ENCODE measurements around the gene GRIA1.

The GRIA1 gene

DNA sequence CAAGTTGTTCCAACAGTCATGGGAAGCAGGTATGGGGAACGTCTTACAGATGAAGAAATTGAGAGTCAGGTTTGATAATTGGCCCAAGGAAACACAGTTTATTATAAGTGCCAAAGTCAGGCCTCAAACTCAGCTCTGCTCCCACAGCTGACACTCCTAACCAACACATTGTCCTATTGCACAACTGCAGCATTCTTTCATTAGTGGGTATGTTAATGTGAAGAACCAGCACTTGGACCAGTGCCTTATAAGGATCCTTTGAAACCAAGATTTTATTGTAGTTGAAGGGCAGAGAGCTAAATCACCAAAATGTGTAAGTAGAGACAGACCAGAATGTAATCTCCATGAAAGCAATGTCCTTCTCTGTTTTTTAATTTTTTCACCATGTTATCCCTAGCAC, 56.1 kb downstream of the GRIA1 start:
- peak; percentile 80 for DNase-seq (ENCODE audit: low read depth, low spot score)

DNA sequence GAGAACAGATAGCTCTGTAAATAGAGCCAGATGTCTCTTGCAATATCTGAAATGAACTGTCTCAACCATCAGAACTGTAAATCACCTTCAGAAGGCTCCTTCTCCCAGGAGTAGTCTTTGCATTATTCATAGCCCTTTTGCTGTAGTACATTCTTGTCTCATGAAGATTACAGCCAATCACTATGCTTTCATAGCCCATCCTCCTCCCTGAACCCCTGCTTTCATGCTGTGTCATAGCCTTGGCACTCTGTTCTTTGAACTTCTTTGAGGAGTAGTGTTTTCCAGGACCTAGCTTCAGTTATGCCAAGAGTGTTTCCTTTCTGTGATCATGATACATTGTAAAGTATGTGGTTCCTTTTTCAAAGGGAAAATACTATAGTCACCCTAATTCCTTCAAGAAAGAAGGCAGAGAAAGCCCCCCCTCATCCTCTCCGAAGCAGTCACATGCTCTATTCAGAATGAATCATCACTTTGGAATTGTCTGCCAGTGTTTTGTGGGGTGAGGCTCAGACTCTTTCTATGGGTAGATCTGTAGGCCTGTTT, 61.1 kb downstream of the GRIA1 start:
- peak; percentile 94 for DNase-seq (ENCODE audit: low read depth, low spot score)

DNA sequence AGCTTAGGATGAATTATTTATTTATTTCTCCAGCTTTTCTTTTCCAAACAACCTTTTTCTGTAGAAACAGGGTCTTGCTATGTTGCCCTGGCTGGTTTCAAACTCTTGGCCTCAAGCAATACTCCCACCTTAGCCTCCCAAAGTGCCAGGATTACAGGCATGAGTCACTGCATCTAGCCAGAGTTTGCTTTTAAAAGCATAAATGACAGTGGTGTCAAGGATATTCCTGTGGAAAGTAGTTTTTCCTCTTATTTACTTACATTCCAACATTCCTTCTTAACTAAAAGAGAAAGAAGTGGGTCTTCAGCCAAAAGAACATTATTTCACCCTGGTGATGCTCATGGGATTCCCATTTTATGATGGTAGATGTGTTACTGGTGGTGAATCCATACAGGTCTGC, 62.4 kb downstream of the GRIA1 start:
- DNase-seq (ENCODE audit: low read depth, low spot score): peak; percentile 52

DNA sequence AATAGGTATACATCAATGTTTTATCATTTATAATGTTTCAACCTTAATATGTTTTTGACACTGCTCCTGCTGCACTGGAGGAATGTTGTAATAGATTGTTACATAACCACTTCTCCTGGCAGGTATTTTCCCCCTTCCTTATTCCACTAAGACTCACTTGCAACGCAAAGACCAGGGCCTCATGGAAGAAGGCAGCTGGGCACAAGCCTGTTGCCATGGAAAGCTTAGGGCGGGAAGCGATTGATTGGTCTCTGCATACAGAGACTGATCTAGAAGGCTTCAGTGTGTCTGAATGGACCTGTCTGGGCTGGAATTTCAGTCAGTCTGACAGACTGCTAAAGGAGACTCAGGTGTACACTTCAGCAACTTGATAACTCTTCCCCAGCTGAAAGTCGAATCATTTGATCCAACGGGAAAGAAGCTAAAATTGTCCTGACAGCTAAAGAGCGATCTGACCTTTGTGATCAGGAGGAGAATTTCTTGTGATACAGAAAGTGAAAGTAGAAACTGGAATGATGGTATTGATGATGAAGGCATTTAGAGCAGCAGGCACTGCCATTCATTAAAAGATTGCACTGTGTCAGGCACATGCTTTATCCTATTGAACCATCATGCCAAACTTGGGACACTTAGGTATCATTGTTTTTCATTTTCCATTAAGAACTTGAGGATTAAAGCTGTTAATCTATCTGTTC, 65.1 kb downstream of the GRIA1 start:
- DNase-seq (ENCODE audit: low read depth, low spot score): no peak

DNA sequence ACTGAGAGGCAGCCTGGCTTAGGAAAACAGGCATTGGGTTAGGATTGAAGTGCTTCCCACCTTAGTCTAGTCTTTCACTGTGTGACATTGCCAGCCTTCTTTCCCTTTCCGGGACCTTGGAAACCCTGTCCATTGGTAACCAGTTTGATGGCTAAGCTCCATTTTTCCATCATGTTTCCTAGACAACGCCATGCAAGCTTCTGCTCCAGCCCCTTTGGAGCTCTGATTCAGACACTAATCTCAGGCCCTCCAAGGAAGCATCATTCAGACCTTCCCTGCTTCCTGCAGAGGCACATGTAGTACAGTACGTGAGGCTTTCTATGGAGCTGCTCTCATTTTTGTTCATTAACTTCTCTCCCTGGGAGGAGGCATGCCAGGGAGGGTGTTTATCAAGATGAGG, 68.5 kb downstream of the GRIA1 start:
- no peak for DNase-seq (ENCODE audit: low read depth, low spot score)

DNA sequence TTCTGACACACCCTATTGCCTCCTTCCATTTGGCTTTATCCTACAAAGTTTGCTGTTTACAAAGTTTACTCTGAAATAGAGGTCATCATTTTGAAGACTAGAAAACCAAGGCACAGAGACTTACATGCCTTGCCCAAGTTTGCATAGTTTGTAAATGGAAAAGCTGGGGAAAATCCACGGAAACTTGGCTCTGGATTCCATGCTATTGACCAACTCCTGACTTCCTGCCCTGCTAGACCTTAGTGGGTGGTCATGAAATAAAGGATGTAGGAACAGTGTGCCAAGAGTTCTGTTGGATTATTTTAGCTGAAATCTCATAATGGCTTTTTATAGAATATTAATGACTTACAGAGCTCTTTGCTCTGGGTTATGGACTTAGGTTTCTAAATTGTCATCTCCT, 69.5 kb downstream of the GRIA1 start:
- DNase-seq (ENCODE audit: low read depth, low spot score): no peak

DNA sequence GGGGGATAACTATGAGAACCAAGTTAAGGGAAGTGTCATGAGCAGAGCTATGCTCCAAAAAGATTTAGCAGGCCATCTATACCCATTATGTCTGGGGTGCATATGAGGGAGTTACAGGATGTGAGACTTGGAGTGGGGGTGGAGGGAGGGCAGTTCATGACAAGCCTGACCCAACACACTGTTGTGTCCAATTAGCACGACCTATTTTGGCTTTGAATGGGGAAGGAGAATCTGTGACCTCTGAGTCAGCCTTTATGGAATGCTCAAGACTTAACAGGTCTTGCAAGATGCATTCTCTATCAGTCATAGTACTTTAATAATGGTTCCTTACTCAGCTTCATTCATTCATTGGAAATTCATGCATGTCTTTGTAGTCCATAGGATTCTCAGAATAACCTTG, 71.7 kb downstream of the GRIA1 start:
- peak; percentile 53 for DNase-seq (ENCODE audit: low read depth, low spot score)

DNA sequence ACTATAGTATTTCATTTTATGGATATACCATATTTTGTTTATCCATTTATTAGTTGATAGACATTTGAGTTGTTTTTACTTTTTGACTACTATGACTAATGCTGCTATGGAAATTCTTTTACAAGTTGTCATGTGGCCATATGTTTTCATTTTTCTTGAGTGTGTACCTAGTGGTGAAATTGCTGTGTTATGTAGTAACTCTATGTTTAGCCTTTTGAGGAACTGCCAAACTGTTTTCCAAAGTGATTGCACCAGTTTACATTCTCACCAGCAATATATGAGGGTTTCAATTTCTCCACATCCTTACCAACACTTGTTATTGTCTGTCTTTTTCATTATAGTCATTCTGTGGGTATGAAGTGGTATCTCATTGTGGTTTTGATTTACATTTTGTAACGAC, 75.4 kb downstream of the GRIA1 start:
- no peak for DNase-seq (ENCODE audit: low read depth, low spot score)

DNA sequence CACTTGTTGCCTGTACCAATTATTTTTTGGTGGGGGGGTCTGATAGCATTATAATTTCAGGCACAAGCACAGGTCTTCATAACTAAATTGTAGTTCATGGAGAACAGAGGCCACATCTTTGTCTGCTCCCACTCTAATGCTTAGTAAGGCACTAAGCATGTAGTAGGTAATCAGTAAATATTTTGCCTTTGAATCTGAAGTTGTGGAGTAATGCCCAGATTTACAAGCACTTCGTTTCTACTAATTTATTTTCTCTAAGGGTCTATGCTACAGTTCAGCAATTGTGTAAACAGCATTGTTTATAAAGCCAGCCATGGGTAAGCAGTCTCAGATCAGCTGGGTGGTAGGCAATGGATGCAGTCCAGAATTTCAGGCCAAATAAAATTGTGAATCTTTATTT, 78.6 kb downstream of the GRIA1 start:
- DNase-seq (ENCODE audit: low read depth, low spot score): peak; percentile 59

DNA sequence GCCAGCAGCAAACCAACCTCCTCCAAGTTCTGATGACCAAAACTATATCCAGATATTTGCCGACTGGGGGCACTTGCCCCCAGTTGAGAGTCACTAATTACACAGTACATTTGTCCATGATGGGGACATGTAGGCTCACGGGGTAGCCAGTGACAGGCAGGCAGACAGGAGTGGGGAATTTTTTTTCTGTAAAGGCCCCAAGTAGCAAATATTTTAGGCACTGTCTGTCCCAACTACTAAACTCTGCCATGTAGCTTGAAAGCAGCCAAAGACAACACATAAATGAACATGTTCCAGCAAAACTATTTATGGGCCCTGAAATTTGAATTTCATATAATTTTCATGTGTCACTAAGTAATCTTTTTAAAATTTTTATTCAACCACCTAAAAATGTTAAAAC, 80.7 kb downstream of the GRIA1 start:
- no peak for DNase-seq (ENCODE audit: low read depth, low spot score)

DNA sequence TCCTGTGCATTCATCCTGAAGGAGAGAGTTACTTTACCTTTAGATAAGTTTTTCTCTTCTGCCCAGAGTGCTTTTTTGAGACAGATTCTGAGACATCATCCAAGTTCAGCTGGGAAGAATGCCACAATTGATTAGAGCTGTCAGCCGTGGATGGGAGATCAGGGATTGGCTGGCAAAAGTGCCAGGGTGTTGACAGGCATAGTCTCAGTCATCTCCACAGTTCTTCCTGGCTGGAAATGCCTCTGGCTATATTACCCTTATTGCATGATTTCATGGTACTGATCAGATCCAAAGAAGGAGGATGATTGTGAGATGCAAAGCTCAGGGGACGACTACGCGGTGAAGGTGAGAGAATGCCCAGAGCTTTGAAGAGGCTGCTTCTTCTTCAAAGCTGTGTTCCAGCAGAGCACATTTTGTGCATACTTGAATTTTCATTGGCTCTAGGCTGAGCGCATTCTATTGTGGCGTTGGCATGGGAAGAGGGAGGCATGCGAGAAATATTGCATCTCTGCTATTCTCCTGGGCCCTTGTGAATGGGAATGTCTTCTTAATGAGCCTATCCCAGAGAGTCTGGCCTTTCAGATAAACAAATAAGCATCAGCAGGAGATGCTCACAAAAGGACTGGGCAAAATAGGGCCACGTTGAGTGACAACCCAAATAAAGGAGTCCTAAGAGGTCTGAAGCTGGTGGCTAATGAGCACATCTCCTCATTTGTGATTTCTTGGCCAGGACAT, 82.1 kb downstream of the GRIA1 start:
- peak; percentile 44 for DNase-seq (ENCODE audit: low read depth, low spot score)

DNA sequence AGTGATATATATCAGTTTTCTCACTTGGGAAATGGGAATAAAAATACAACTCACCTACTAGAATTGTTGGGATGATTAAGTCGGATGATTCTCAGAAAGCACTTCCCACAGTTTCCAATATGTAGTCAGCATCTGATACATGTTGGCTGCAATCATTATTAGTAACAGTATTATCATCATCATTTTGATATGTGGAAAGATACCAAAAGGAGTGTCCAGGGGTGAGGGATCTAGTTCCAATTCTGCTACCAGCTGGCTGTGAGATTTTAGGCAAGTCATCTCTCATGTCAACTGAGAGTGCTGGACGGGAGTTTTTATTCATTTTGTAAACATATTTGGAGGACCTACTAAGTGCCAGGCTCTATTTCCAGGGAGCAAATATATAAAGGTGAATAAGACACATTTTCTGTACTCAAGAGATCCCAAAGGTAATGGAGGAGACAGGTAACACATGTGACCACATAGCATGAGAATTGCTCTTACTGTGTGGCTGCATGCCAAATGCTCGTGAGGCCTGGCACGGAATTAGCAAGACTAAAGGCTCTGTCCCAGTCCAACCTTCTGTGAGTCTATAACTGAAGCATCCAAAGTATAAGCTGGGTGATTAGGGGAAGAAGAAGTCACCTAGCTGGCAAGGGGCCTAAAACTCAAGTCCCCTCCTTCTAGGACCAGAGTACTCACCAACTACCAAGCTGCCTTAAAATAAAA, 83.0 kb downstream of the GRIA1 start:
- DNase-seq (ENCODE audit: low read depth, low spot score): peak; percentile 49

DNA sequence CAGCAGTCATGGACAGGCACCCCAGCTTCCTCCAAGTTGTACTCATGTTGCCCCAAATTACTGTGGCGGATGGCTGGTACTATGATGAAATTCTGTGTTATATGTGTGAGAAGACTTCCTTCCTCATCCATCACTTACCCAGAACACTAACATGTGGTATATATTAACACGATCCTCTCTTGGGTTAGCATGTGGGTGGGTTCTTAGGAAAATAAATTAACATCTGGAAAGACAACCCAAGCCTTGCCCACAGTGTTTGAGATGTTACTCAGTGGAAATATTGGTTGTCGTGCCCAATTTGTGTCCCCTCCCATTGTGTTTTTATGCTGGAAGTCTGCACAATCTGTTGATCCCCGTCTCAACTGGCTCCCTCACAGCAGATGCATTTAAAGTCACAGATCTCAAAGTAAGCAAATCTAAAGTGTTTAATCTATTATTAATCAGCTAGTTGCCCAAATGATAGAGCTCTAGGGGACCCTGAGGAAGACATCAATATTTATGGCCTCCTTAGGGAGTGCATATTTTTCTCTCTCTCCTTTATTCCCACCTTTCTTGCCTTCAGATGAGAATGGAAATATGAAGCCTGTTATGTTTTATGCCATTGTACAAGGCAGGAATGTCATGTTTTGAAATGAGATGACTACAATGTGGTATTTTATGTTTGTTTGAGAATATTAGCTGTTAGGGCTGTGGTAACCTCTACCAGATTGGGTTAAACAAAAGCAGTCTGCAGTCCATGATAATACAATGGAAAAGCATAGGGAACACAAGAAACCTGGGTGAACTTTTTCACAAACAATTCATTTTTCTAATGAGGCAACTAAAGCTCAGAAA, 93.9 kb downstream of the GRIA1 start:
- no peak for DNase-seq (ENCODE audit: low read depth, low spot score)

DNA sequence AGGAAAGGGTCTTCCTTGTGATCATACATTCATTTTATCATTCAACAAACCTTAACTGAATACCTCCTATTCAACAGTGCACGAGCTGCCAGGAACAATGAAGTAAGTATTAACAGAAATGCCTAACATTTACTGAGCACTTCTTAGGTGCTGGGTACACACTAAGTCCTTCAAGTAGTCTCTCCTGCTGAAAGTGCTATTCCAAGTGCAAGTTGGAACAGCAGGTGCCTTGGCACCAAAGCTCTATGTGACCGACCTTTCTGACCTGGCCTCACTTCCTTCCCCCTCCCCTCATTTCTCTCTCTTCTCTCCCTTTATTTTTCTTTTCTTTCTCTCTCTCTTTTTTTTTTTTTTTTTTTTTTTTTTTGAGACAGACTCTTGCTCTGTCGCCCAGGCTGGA, 94.5 kb downstream of the GRIA1 start:
- DNase-seq (ENCODE audit: low read depth, low spot score): no peak

DNA sequence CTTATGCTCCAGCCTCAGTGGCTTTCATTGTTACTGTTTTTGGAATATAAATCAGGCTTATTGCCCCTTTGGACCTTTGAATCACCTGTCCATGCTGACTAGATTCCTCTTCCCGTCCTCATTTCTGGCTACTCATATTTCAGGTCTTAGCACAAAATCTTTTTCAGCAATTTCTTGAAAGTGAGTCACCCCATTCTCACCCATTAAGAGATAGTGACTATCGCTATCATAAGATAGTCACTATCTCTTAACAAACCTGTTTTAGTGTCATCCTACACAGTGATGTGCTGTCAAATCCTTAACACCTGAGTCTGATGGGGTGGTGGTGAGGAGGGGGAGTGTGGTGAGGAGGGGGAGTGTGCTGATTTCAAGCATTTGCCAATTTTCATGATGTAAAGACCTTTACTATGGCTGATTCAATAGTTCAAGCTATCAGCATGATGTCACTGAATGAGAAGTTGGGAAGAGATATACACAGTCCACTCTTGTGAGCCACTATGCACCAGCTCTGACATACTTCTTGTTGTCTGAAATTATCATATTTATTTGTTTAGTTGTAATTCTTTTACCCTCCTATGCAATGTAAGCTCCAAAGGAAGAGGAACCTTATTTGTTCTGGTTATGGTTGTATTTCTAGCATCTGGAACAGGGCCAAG, 95.3 kb downstream of the GRIA1 start:
- DNase-seq (ENCODE audit: low read depth, low spot score): no peak

DNA sequence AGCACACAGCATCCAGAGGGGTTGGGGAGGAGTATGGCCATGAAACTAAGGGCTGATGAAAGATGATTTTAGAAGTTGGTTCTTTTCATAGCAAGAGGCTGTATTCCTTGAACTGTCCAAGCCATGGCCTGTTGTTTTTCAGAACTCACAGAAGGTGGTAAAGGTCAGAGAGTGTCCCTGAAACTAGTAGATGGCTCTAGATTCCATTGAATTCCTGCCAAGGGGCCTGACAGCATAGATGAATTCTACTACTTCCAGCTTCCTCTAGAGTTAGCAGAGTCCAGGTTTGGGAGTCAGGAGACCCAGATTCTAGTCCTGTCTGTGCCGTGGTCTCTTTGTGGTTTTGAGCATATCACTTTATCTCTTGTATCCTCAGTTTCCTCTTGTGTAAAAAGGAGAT, 101.6 kb downstream of the GRIA1 start:
- no peak for DNase-seq (ENCODE audit: low read depth, low spot score)

DNA sequence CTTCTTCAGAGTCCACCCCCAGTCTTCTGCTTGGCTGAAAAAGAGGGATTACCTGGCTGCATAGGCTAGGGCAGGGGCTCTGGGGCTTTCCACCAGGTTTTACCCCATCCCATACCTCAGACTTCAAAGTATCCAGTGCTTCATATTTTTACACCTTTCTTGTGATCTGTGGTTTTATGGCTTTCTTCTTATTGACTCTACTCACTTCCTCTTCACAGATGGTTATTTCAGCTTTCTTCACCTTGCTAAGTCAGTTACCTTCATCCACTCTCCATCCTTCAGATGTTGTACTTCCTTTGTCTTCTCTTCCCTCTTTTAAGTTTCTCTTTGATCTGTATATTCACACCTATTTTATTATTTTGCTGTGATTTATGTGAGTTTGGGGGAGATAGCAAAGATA, 104.3 kb downstream of the GRIA1 start:
- DNase-seq (ENCODE audit: low read depth, low spot score): no peak

DNA sequence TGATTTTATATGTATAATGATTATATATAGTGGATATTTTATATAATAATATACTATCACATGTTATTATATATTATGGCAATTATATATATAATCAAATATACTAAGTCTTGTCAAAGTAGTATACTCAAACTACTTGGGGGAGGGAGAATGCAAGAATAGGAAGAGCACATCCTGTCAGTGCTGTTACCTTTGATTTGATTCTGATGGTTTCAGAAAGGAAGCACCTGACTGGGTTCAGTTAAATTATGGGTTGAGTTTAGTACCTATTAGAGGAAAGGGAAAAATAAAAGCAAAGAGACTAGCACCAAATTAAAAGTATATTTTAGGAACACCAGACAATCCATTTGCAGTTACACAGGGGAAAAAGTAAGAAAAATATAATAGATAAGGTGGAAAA, 107.6 kb downstream of the GRIA1 start:
- no peak for DNase-seq (ENCODE audit: low read depth, low spot score)

DNA sequence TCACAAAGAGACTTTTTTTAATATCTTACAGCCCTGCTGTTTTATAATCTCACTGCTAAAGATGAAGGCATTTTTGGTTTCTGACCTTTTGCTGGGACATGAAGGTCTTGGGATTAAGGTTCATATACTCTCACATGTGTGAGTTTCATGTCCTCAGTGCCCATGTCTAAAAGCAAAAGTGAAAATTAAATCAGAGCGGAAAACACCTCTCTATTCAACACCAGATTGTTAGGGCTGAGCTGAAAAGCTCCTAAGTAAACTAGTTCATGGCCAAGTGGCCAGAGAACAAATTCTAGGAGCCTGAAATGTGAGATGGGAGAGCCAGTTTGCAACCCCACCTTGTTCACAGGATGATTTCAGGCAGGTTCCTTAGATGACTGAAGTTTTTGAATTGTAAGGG, 110.9 kb downstream of the GRIA1 start:
- DNase-seq (ENCODE audit: low read depth, low spot score): no peak

DNA sequence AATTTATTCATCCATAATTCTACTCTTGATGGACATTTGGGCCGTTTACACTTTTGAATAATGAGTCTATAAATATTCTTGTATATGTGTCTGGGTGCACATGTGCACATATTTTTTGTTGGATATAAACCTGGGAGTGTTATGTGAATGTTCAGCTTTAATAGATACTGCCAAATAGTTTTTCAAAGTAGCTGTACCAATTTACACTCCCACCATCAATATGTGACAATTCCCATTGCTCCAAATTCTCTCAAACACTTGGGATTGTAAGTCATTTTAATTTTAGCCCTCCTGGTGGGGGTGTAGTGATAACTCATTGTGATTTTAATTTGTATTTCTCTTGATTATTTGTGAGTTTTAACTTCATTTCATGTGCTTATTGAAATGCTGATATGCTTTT, 114.9 kb downstream of the GRIA1 start:
- no peak for DNase-seq (ENCODE audit: low read depth, low spot score)

DNA sequence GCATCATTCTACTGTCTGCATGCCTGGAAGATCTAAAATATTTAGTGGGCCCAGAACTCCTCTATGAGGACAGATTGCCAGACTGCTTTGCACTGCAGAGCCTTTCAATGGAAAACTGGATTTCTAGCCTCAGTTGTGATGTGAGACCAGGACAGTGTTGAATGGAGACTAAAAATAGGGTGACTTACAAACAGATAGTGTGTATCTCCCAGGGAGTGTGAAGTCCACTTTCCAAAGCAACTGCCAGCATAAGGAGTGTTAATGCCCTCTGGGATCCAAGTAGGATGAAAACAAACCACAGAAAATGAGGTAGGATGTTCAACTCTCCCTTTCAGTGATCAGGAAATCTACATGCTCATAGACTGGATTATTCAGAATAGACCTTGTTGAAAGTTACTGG, 119.5 kb downstream of the GRIA1 start:
- DNase-seq (ENCODE audit: low read depth, low spot score): no peak

All from astrocyte of the hippocampus (primary cell).